ENCODE data around the gene GNG7.

Gene GNG7

GRCh38 chr19:2639999-2640398, 62.5 kb downstream of the GNG7 start:
- no peak for DNase-seq

- DNase-seq, result no peak
Measured at GRCh38 chr19:2638417-2638940, 64.0 kb downstream of the GNG7 start.

GRCh38 chr19:2636897-2637683, 65.4 kb downstream of the GNG7 start:
- peak; percentile 76 for DNase-seq

- no peak for DNase-seq
Measured at GRCh38 chr19:2636141-2636896, 66.2 kb downstream of the GNG7 start.

- no peak for DNase-seq
Measured at GRCh38 chr19:2634960-2635359, 67.5 kb downstream of the GNG7 start.

GRCh38 chr19:2634228-2634951, 68.1 kb downstream of the GNG7 start:
- no peak for DNase-seq

GRCh38 chr19:2633693-2634075, 68.8 kb downstream of the GNG7 start:
- DNase-seq, result no peak

GRCh38 chr19:2631213-2631821, 71.2 kb downstream of the GNG7 start:
- DNase-seq, result no peak

GRCh38 chr19:2630352-2631001, 72.0 kb downstream of the GNG7 start:
- DNase-seq, result no peak

GRCh38 chr19:2629491-2630351, 72.8 kb downstream of the GNG7 start:
- no peak for DNase-seq

GRCh38 chr19:2628597-2628996, 73.9 kb downstream of the GNG7 start:
- DNase-seq, result no peak

GRCh38 chr19:2627855-2628254, 74.6 kb downstream of the GNG7 start:
- no peak for DNase-seq

- DNase-seq, result peak; percentile 71
Measured at GRCh38 chr19:2627319-2627829, 75.1 kb downstream of the GNG7 start.

GRCh38 chr19:2625434-2625833, 77.1 kb downstream of the GNG7 start:
- DNase-seq, result no peak

- no peak for DNase-seq
Measured at GRCh38 chr19:2624537-2625091, 77.9 kb downstream of the GNG7 start.

- DNase-seq, result no peak
Measured at GRCh38 chr19:2623798-2624197, 78.7 kb downstream of the GNG7 start.

- peak; percentile 57 for DNase-seq
Measured at GRCh38 chr19:2622371-2622961, 80.0 kb downstream of the GNG7 start.

- no peak for DNase-seq
Measured at GRCh38 chr19:2619076-2619475, 83.4 kb downstream of the GNG7 start.

- DNase-seq, result peak; percentile 83
Measured at GRCh38 chr19:2618611-2619010, 83.9 kb downstream of the GNG7 start.

GRCh38 chr19:2617393-2618165, 84.9 kb downstream of the GNG7 start:
- DNase-seq, result no peak

Measured in activated naive CD4-positive, alpha-beta T cell treated with Interleukin-2 at 50 U/mL for 16 hours (primary cell).